ENCODE results near the gene ZFR2.

Gene ZFR2

DNA sequence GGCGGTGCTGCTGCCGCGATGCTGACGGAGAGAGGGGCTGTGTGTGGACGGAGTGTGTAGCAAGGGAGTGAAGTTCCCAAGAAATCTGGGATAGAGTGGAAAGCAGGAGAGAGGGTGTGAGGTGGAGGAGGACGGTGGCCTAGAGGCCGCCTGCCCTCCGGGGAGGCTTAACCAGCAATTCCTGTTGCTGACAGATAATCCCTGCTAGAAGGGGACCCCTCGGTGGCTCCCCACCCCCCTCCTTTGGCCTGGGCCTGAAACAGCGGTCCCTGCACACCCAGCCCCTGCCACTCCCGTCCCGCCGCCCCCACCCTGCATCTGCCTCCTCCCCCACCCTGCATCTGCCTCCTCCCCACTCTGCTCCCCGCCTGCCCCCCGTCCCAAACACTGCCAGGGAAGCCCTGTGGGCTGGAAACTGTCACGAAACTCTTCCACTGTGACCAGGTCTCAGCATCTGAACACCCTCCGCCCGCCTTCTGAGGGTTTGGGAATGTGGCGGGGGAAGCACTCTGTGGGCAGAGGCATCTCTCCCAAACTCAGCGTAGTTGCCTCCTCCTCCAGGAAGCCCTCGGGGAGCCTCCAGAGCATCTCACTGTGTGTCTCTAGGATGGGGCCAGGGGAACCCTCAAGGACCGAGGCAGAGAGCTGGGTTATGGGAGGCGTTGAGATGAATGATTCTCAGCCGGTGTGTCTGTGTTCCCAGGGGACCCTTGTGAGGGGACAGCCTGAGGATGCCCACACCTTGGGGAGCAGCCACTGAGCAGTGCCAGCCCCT is 65.5 kb downstream of the ZFR2 start:
- H3K27ac ChIP-seq (ENCODE audit: low read depth, low read length, poor library complexity, severe bottlenecking) = no peak overlapping the region
- H3K9ac ChIP-seq (ENCODE audit: low read length) = no peak overlapping the region
- no peaks in the 10 kb centered on the region for H3K36me3 ChIP-seq (ENCODE audit: insufficient read depth, low read length)
- no peaks in the 10 kb centered on the region for H4K20me1 ChIP-seq (ENCODE audit: insufficient read depth, low read length)
- no peaks in the 10 kb centered on the region; the same call in 1 of the 2 replicates for H3K27me3 ChIP-seq (ENCODE audit: insufficient read depth, low read length)
- no peaks in the 10 kb centered on the region for H3K4me1 ChIP-seq (ENCODE audit: insufficient read depth, low read length, severe bottlenecking)
- H3K9me3 ChIP-seq (ENCODE audit: low read length) = no peaks in the 10 kb centered on the region
- no peaks in the 10 kb centered on the region for H3K9me2 ChIP-seq (ENCODE audit: low read depth, low read length)
- H3K4me3 ChIP-seq (ENCODE audit: low read depth, low read length, poor library complexity, severe bottlenecking) = no peak overlapping the region
- no peak overlapping the region for H2AFZ ChIP-seq (ENCODE audit: low read length)
- H3F3A ChIP-seq (ENCODE audit: insufficient read depth, low read length) = no peaks in the 10 kb centered on the region
- no peaks in the 10 kb centered on the region for H3K79me2 ChIP-seq (ENCODE audit: insufficient read depth, low read length)
- no peak overlapping the region for H3K4me2 ChIP-seq (ENCODE audit: low read length)
- TF ChIP-seq EZH2 (IDR thresholded peaks at IDR 0.05; ENCODE audit: borderline replicate concordance, low read length) = no peak
- TF ChIP-seq, protein P1, sequence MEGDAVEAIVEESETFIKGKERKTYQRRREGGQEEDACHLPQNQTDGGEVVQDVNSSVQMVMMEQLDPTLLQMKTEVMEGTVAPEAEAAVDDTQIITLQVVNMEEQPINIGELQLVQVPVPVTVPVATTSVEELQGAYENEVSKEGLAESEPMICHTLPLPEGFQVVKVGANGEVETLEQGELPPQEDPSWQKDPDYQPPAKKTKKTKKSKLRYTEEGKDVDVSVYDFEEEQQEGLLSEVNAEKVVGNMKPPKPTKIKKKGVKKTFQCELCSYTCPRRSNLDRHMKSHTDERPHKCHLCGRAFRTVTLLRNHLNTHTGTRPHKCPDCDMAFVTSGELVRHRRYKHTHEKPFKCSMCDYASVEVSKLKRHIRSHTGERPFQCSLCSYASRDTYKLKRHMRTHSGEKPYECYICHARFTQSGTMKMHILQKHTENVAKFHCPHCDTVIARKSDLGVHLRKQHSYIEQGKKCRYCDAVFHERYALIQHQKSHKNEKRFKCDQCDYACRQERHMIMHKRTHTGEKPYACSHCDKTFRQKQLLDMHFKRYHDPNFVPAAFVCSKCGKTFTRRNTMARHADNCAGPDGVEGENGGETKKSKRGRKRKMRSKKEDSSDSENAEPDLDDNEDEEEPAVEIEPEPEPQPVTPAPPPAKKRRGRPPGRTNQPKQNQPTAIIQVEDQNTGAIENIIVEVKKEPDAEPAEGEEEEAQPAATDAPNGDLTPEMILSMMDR (IDR thresholded peaks at IDR 0.05; ENCODE audit: low read length) = no peak

DNA sequence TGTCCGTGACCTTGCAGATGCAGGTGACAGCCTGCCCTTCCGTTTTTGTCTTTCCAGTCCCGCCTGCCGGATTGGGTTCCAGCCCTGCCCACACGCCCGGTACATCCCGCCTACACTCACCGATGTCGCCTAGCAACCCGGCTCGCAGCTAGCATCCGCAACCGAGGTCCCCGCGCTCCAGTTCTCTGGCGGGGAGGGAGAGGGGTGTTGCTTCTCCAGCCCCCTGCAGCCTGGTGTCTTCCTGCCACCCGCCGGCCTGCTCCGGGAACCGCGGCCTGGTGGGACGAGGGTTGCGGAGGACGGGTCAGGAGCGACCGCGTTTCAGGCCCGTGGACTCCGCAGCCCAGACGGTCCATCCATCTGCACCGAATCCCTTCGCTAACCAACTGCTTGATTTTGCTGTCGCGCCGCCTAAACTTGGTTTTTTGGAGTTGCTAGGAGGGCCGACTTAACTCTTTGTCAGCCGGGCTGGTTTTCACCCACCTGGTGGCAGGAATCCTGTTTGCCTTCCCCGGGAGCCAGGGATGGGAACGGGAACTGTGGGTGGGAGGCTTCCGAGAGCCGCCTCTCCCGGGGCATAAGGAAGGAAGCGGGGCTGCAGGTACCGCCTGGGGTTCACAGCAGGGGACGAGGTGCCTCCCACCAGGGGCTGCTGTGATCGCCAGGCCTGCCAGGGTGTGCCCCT is 67.3 kb downstream of the ZFR2 start:
- H4K20me1 ChIP-seq (ENCODE audit: insufficient read depth, low read length) = no peaks in the 10 kb centered on the region
- no peaks in the 10 kb centered on the region for H3K9me2 ChIP-seq (ENCODE audit: low read depth, low read length)
- no peak overlapping the region for H3K4me2 ChIP-seq (ENCODE audit: low read length)
- no peak overlapping the region for H3K27ac ChIP-seq (ENCODE audit: low read depth, low read length, poor library complexity, severe bottlenecking)
- H3K9me3 ChIP-seq (ENCODE audit: low read length) = peaks cover 2% of the 10 kb centered on the region; the same call in 1 of the 2 replicates
- H3K9ac ChIP-seq (ENCODE audit: low read length) = no peak overlapping the region
- no peaks in the 10 kb centered on the region for H3K36me3 ChIP-seq (ENCODE audit: insufficient read depth, low read length)
- H3K79me2 ChIP-seq (ENCODE audit: insufficient read depth, low read length) = no peaks in the 10 kb centered on the region
- no peaks in the 10 kb centered on the region for H3F3A ChIP-seq (ENCODE audit: insufficient read depth, low read length)
- H3K4me3 ChIP-seq (ENCODE audit: low read depth, low read length, poor library complexity, severe bottlenecking) = no peak overlapping the region
- no peaks in the 10 kb centered on the region for H3K4me1 ChIP-seq (ENCODE audit: insufficient read depth, low read length, severe bottlenecking)
- TF ChIP-seq, protein P1 (IDR thresholded peaks at IDR 0.05; ENCODE audit: low read length) = no peak
- no peak for TF ChIP-seq EZH2 (IDR thresholded peaks at IDR 0.05; ENCODE audit: borderline replicate concordance, low read length)
- no peak overlapping the region for H2AFZ ChIP-seq (ENCODE audit: low read length)
- no peaks in the 10 kb centered on the region; the same call in 1 of the 2 replicates for H3K27me3 ChIP-seq (ENCODE audit: insufficient read depth, low read length)

DNA sequence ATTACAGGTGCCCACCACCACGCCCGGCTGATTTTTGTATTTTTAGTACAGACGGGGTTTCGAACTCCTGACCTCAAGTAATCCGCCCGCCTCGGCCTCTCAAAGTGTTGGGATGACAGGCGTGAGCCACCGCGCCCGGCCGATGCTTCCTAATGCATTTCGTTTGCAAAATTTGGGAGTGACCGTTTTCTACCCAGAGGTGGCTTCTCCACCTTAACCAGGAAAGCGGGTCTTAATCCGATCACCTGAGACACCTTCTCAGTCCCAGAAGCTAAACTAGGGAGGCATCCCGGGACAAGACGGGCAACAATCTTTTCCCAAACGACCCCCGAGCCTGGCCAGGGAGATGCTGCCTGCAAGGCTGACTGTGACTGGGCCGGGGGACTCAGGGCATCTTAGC is 67.8 kb downstream of the ZFR2 start:
- peaks cover 3% of the 10 kb centered on the region; the same call in 1 of the 2 replicates for H3K9me3 ChIP-seq (ENCODE audit: low read length)
- no peak overlapping the region for H3K4me2 ChIP-seq (ENCODE audit: low read length)
- no peaks in the 10 kb centered on the region; the same call in 1 of the 2 replicates for H3K27me3 ChIP-seq (ENCODE audit: insufficient read depth, low read length)
- H3K27ac ChIP-seq (ENCODE audit: low read depth, low read length, poor library complexity, severe bottlenecking) = no peak overlapping the region
- no peaks in the 10 kb centered on the region for H3K79me2 ChIP-seq (ENCODE audit: insufficient read depth, low read length)
- no peaks in the 10 kb centered on the region for H3F3A ChIP-seq (ENCODE audit: insufficient read depth, low read length)
- H2AFZ ChIP-seq (ENCODE audit: low read length) = no peak overlapping the region
- no peaks in the 10 kb centered on the region for H3K36me3 ChIP-seq (ENCODE audit: insufficient read depth, low read length)
- TF ChIP-seq EZH2 (IDR thresholded peaks at IDR 0.05; ENCODE audit: borderline replicate concordance, low read length) = no peak
- TF ChIP-seq, protein P1 (IDR thresholded peaks at IDR 0.05; ENCODE audit: low read length) = no peak
- no peak overlapping the region for H3K4me3 ChIP-seq (ENCODE audit: low read depth, low read length, poor library complexity, severe bottlenecking)
- no peaks in the 10 kb centered on the region for H4K20me1 ChIP-seq (ENCODE audit: insufficient read depth, low read length)
- no peaks in the 10 kb centered on the region for H3K9me2 ChIP-seq (ENCODE audit: low read depth, low read length)
- no peaks in the 10 kb centered on the region for H3K4me1 ChIP-seq (ENCODE audit: insufficient read depth, low read length, severe bottlenecking)
- H3K9ac ChIP-seq (ENCODE audit: low read length) = no peak overlapping the region

Measured in OCI-LY1 (cell line).